Activated naive CD8-positive, alpha-beta T cell treated with anti-CD3 and anti-CD28 coated beads, Interleukin-2, amount 50 U/mL, for 24 hours (primary cell): Measurements from ENCODE around the gene VEGFC.

Source experiments
- ATAC-seq: fragments of 150-1000 bp; cut with Tn5 transposase; one replicate; pipeline ENCODE4 v1.10.0; 2021
- DNase-seq: peaks from one replicate; pipeline ENCODE4 v3.0.0; 2021
- H3K27ac Mint-ChIP-seq: one replicate; pipeline ENCODE4 v1.8.0; 2021; ENCODE audit warnings: mild to moderate bottlenecking, mixed read lengths
- H3K27me3 Mint-ChIP-seq: one replicate; pipeline ENCODE4 v1.8.0; 2021; ENCODE audit warnings: mixed read lengths
- H3K36me3 Mint-ChIP-seq: one replicate; pipeline ENCODE4 v1.8.0; 2021; ENCODE audit warnings: low read depth, mixed read lengths
- H3K4me1 Mint-ChIP-seq: one replicate; pipeline ENCODE4 v1.8.0; 2021; ENCODE audit warnings: mixed read lengths
- H3K4me3 Mint-ChIP-seq: one replicate; pipeline ENCODE4 v1.8.0; 2021; ENCODE audit warnings: mild to moderate bottlenecking, moderate library complexity, mixed read lengths
- H3K9me3 Mint-ChIP-seq: one replicate; pipeline ENCODE4 v1.8.0; 2021; ENCODE audit warnings: mixed read lengths

VEGFC gene

GRCh38 chr4:176792326-176793059 lies at the start of gene VEGFC:
TSS of gene VEGFC (minus strand) at chr4:176792922. CDS start at chr4:176792311, 611 bp downstream.
- DNase-seq (peak; percentile 22), ATAC-seq (peak; percentile 82)
- Mint-ChIP-seq H3K27me3 (peaks cover 49% of the 10 kb centered on the region), H3K27ac (no peak within 1 kb of the TSS), H3K9me3 (peaks cover under 1% of the 10 kb centered on the region), H3K4me3 (peak within 1 kb of the TSS; percentile 27), H3K4me1 (peaks cover 10% of the 10 kb centered on the region), H3K36me3 (no peaks in the 10 kb centered on the region)

GRCh38 chr4:176841711-176842112 lies 49.0 kb upstream of the VEGFC start:
- ATAC-seq (no peak), DNase-seq (no peak)
- no peak overlapping the region for H3K4me3 Mint-ChIP-seq
- no peaks in the 10 kb centered on the region for H3K9me3 Mint-ChIP-seq
- no peaks in the 10 kb centered on the region for H3K27me3 Mint-ChIP-seq
- no peak overlapping the region for H3K27ac Mint-ChIP-seq
- H3K4me1 Mint-ChIP-seq = peaks cover 6% of the 10 kb centered on the region
- H3K36me3 Mint-ChIP-seq = no peaks in the 10 kb centered on the region

- H3K27me3 Mint-ChIP-seq = no peaks in the 10 kb centered on the region
- no peak for ATAC-seq
- H3K9me3 Mint-ChIP-seq = no peaks in the 10 kb centered on the region
- no peak for DNase-seq
- no peak overlapping the region for H3K4me3 Mint-ChIP-seq
- no peaks in the 10 kb centered on the region for H3K36me3 Mint-ChIP-seq
- H3K27ac Mint-ChIP-seq = no peak overlapping the region
- H3K4me1 Mint-ChIP-seq = peaks cover 6% of the 10 kb centered on the region
These were observed 47.4 kb upstream of the VEGFC start for GRCh38 chr4:176840166-176840565.

GRCh38 chr4:176839656-176840055 lies 46.9 kb upstream of the VEGFC start:
- Mint-ChIP-seq H3K36me3 (no peaks in the 10 kb centered on the region), H3K27me3 (no peaks in the 10 kb centered on the region)

GRCh38 chr4:176838601-176839433 lies 46.1 kb upstream of the VEGFC start:
- no peak overlapping the region for H3K4me3 Mint-ChIP-seq
- H3K36me3 Mint-ChIP-seq = no peaks in the 10 kb centered on the region
- no peak overlapping the region for H3K27ac Mint-ChIP-seq
- DNase-seq (no peak), ATAC-seq (no peak)
- no peaks in the 10 kb centered on the region for H3K9me3 Mint-ChIP-seq
- peaks cover 6% of the 10 kb centered on the region for H3K4me1 Mint-ChIP-seq
- H3K27me3 Mint-ChIP-seq = no peaks in the 10 kb centered on the region

More at GRCh38 chr4:176839656-176840055, 46.9 kb upstream of the VEGFC start:
- H3K4me1 Mint-ChIP-seq = peaks cover 6% of the 10 kb centered on the region
- H3K27ac Mint-ChIP-seq = no peak overlapping the region
- no peaks in the 10 kb centered on the region for H3K9me3 Mint-ChIP-seq
- no peak overlapping the region for H3K4me3 Mint-ChIP-seq
- DNase-seq (no peak), ATAC-seq (no peak)

- no peak for DNase-seq
- H3K9me3 Mint-ChIP-seq = no peaks in the 10 kb centered on the region
- peaks cover 6% of the 10 kb centered on the region for H3K4me1 Mint-ChIP-seq
- H3K4me3 Mint-ChIP-seq = no peak overlapping the region
- ATAC-seq = no peak
- H3K27ac Mint-ChIP-seq = no peak overlapping the region
- no peaks in the 10 kb centered on the region for H3K36me3 Mint-ChIP-seq
- no peaks in the 10 kb centered on the region for H3K27me3 Mint-ChIP-seq
These were observed 44.6 kb upstream of the VEGFC start for GRCh38 chr4:176837169-176837895.

- H3K27ac Mint-ChIP-seq = no peak overlapping the region
- H3K4me1 Mint-ChIP-seq = no peaks in the 10 kb centered on the region
- no peak for ATAC-seq
- H3K36me3 Mint-ChIP-seq = no peaks in the 10 kb centered on the region
- H3K4me3 Mint-ChIP-seq = no peak overlapping the region
- no peak for DNase-seq
- H3K27me3 Mint-ChIP-seq = no peaks in the 10 kb centered on the region
- H3K9me3 Mint-ChIP-seq = no peaks in the 10 kb centered on the region
These were observed 41.8 kb upstream of the VEGFC start for GRCh38 chr4:176834531-176834930.

- DNase-seq = no peak
- Mint-ChIP-seq H3K4me3 (no peak overlapping the region), H3K36me3 (no peaks in the 10 kb centered on the region), H3K4me1 (no peaks in the 10 kb centered on the region), H3K27ac (no peak overlapping the region), H3K27me3 (no peaks in the 10 kb centered on the region), H3K9me3 (no peaks in the 10 kb centered on the region)
- no peak for ATAC-seq
These were observed 40.9 kb upstream of the VEGFC start for GRCh38 chr4:176833400-176834175.

GRCh38 chr4:176830971-176831370 lies 38.2 kb upstream of the VEGFC start:
- peaks cover 4% of the 10 kb centered on the region for H3K9me3 Mint-ChIP-seq
- DNase-seq (no peak), ATAC-seq (no peak)
- no peak overlapping the region for H3K4me3 Mint-ChIP-seq
- H3K27me3 Mint-ChIP-seq = no peaks in the 10 kb centered on the region
- no peaks in the 10 kb centered on the region for H3K4me1 Mint-ChIP-seq
- H3K27ac Mint-ChIP-seq = no peak overlapping the region
- no peaks in the 10 kb centered on the region for H3K36me3 Mint-ChIP-seq

- H3K27me3 Mint-ChIP-seq = no peaks in the 10 kb centered on the region
- H3K27ac Mint-ChIP-seq = no peak overlapping the region
- no peaks in the 10 kb centered on the region for H3K4me1 Mint-ChIP-seq
- ATAC-seq (no peak), DNase-seq (no peak)
- H3K36me3 Mint-ChIP-seq = no peaks in the 10 kb centered on the region
- H3K9me3 Mint-ChIP-seq = peaks cover 4% of the 10 kb centered on the region
- no peak overlapping the region for H3K4me3 Mint-ChIP-seq
These were observed 32.9 kb upstream of the VEGFC start for GRCh38 chr4:176825586-176825985.

- Mint-ChIP-seq H3K4me3 (no peak overlapping the region), H3K4me1 (no peaks in the 10 kb centered on the region), H3K36me3 (no peaks in the 10 kb centered on the region), H3K27me3 (no peaks in the 10 kb centered on the region), H3K27ac (no peak overlapping the region), H3K9me3 (peaks cover 4% of the 10 kb centered on the region)
- no peak for DNase-seq
- no peak for ATAC-seq
These were observed 32.1 kb upstream of the VEGFC start for GRCh38 chr4:176824645-176825366.

GRCh38 chr4:176818531-176818930 lies 25.8 kb upstream of the VEGFC start:
- no peaks in the 10 kb centered on the region for H3K4me1 Mint-ChIP-seq
- no peaks in the 10 kb centered on the region for H3K9me3 Mint-ChIP-seq
- H3K4me3 Mint-ChIP-seq = no peak overlapping the region
- DNase-seq (no peak), ATAC-seq (no peak)
- no peaks in the 10 kb centered on the region for H3K27me3 Mint-ChIP-seq
- H3K36me3 Mint-ChIP-seq = no peaks in the 10 kb centered on the region
- H3K27ac Mint-ChIP-seq = no peak overlapping the region

- H3K27ac Mint-ChIP-seq = no peak overlapping the region
- H3K36me3 Mint-ChIP-seq = no peaks in the 10 kb centered on the region
- H3K9me3 Mint-ChIP-seq = no peaks in the 10 kb centered on the region
- H3K4me3 Mint-ChIP-seq = no peak overlapping the region
- no peaks in the 10 kb centered on the region for H3K4me1 Mint-ChIP-seq
- no peak for DNase-seq
- ATAC-seq = no peak
- H3K27me3 Mint-ChIP-seq = no peaks in the 10 kb centered on the region
These were observed 24.5 kb upstream of the VEGFC start for GRCh38 chr4:176817204-176817603.
